ENCODE results near the gene FIGN.

FIGN gene

GRCh38 chr2:163572850-163573249 lies 163.0 kb downstream of the FIGN start:
- Histone ChIP-seq H3K36me3 (ENCODE audit: control insufficient read depth in 4 of 4, insufficient read depth in 4 of 4, low read length in 3 of 4) (no peaks in the 10 kb centered on the region), H3K27me3 (replicated peaks in 2 of 5; ENCODE audit: control insufficient read depth in 4 of 5, insufficient read depth in 5 of 5, low read length in 4 of 5) (no peaks in the 10 kb centered on the region), H3K9me3 (ENCODE audit: control extremely low read depth in 1 of 5, control insufficient read depth in 4 of 5, insufficient read depth in 2 of 5, low read depth in 1 of 5, low read length in 4 of 5) (no peaks in the 10 kb centered on the region), H3K27ac (ENCODE audit: insufficient read depth in 1 of 2, low read depth in 1 of 2, low read length in 2 of 2, poor library complexity in 1 of 2, severe bottlenecking in 2 of 2) (no peak overlapping the region), H3K4me1 (ENCODE audit: control extremely low read depth in 1 of 4, control insufficient read depth in 4 of 4, insufficient read depth in 4 of 4, low read length in 3 of 4) (no peaks in the 10 kb centered on the region), H3K4me3 (ENCODE audit: control insufficient read depth in 1 of 7, extremely low read depth in 1 of 7, insufficient read depth in 4 of 7, low read depth in 2 of 7, low read length in 6 of 7) (no peak overlapping the region)
- WGBS (ENCODE audit: insufficient coverage): 96% methylated on average over 3 of the region's 7 CpGs
- POLR2A ChIA-PET: no interaction called here
- CTCF ChIA-PET: interaction anchor here (0.7 kb wide), 1 partner anchor 272 kb away, joined by 3 read pairs; no protein-coding TSS in a partner anchor
- no peak for DNase-seq

GRCh38 chr2:163571423-163572102 lies 164.2 kb downstream of the FIGN start:
- Histone ChIP-seq H3K9me3 (ENCODE audit: control extremely low read depth in 1 of 5, control insufficient read depth in 4 of 5, insufficient read depth in 2 of 5, low read depth in 1 of 5, low read length in 4 of 5) (no peaks in the 10 kb centered on the region), H3K36me3 (ENCODE audit: control insufficient read depth in 4 of 4, insufficient read depth in 4 of 4, low read length in 3 of 4) (no peaks in the 10 kb centered on the region), H3K27ac (ENCODE audit: insufficient read depth in 1 of 2, low read depth in 1 of 2, low read length in 2 of 2, poor library complexity in 1 of 2, severe bottlenecking in 2 of 2) (no peak overlapping the region), H3K27me3 (replicated peaks in 2 of 5; ENCODE audit: control insufficient read depth in 4 of 5, insufficient read depth in 5 of 5, low read length in 4 of 5) (no peaks in the 10 kb centered on the region), H3K4me3 (ENCODE audit: control insufficient read depth in 1 of 7, extremely low read depth in 1 of 7, insufficient read depth in 4 of 7, low read depth in 2 of 7, low read length in 6 of 7) (no peak overlapping the region), H3K4me1 (ENCODE audit: control extremely low read depth in 1 of 4, control insufficient read depth in 4 of 4, insufficient read depth in 4 of 4, low read length in 3 of 4) (no peaks in the 10 kb centered on the region)
- ChIA-PET POLR2A (no interaction called here), CTCF (no interaction called here)
- DNase-seq: no peak
- 96% methylated on average over 5 of the region's 7 CpGs for WGBS (ENCODE audit: insufficient coverage)

GRCh38 chr2:163570391-163570790 lies 165.4 kb downstream of the FIGN start:
- DNase-seq: no peak
- POLR2A ChIA-PET: no interaction called here
- Histone ChIP-seq H3K4me3 (ENCODE audit: control insufficient read depth in 1 of 7, extremely low read depth in 1 of 7, insufficient read depth in 4 of 7, low read depth in 2 of 7, low read length in 6 of 7) (no peak overlapping the region), H3K4me1 (ENCODE audit: control extremely low read depth in 1 of 4, control insufficient read depth in 4 of 4, insufficient read depth in 4 of 4, low read length in 3 of 4) (no peaks in the 10 kb centered on the region), H3K27ac (ENCODE audit: insufficient read depth in 1 of 2, low read depth in 1 of 2, low read length in 2 of 2, poor library complexity in 1 of 2, severe bottlenecking in 2 of 2) (no peak overlapping the region), H3K36me3 (ENCODE audit: control insufficient read depth in 4 of 4, insufficient read depth in 4 of 4, low read length in 3 of 4) (no peaks in the 10 kb centered on the region), H3K27me3 (replicated peaks in 2 of 5; ENCODE audit: control insufficient read depth in 4 of 5, insufficient read depth in 5 of 5, low read length in 4 of 5) (no peaks in the 10 kb centered on the region), H3K9me3 (ENCODE audit: control extremely low read depth in 1 of 5, control insufficient read depth in 4 of 5, insufficient read depth in 2 of 5, low read depth in 1 of 5, low read length in 4 of 5) (no peaks in the 10 kb centered on the region)
- WGBS (ENCODE audit: insufficient coverage): 100% methylated on average over 1 of the region's 3 CpGs
- CTCF ChIA-PET: no interaction called here

- DNase-seq: no peak
- Histone ChIP-seq H3K27me3 (replicated peaks in 2 of 5; ENCODE audit: control insufficient read depth in 4 of 5, insufficient read depth in 5 of 5, low read length in 4 of 5) (no peaks in the 10 kb centered on the region), H3K9me3 (ENCODE audit: control extremely low read depth in 1 of 5, control insufficient read depth in 4 of 5, insufficient read depth in 2 of 5, low read depth in 1 of 5, low read length in 4 of 5) (no peaks in the 10 kb centered on the region), H3K4me1 (ENCODE audit: control extremely low read depth in 1 of 4, control insufficient read depth in 4 of 4, insufficient read depth in 4 of 4, low read length in 3 of 4) (no peaks in the 10 kb centered on the region), H3K36me3 (ENCODE audit: control insufficient read depth in 4 of 4, insufficient read depth in 4 of 4, low read length in 3 of 4) (no peaks in the 10 kb centered on the region), H3K27ac (ENCODE audit: insufficient read depth in 1 of 2, low read depth in 1 of 2, low read length in 2 of 2, poor library complexity in 1 of 2, severe bottlenecking in 2 of 2) (no peak overlapping the region), H3K4me3 (ENCODE audit: control insufficient read depth in 1 of 7, extremely low read depth in 1 of 7, insufficient read depth in 4 of 7, low read depth in 2 of 7, low read length in 6 of 7) (no peak overlapping the region)
- ChIA-PET POLR2A (no interaction called here), CTCF (no interaction called here)
- 100% methylated on average over 1 of the region's 1 CpG for WGBS (ENCODE audit: insufficient coverage)
These were observed 170.6 kb downstream of the FIGN start for GRCh38 chr2:163565192-163565591.

GRCh38 chr2:163564236-163564635 lies 171.6 kb downstream of the FIGN start:
- Histone ChIP-seq H3K27ac (ENCODE audit: insufficient read depth in 1 of 2, low read depth in 1 of 2, low read length in 2 of 2, poor library complexity in 1 of 2, severe bottlenecking in 2 of 2) (no peak overlapping the region), H3K9me3 (ENCODE audit: control extremely low read depth in 1 of 5, control insufficient read depth in 4 of 5, insufficient read depth in 2 of 5, low read depth in 1 of 5, low read length in 4 of 5) (no peaks in the 10 kb centered on the region), H3K4me1 (ENCODE audit: control extremely low read depth in 1 of 4, control insufficient read depth in 4 of 4, insufficient read depth in 4 of 4, low read length in 3 of 4) (no peaks in the 10 kb centered on the region), H3K4me3 (ENCODE audit: control insufficient read depth in 1 of 7, extremely low read depth in 1 of 7, insufficient read depth in 4 of 7, low read depth in 2 of 7, low read length in 6 of 7) (no peak overlapping the region), H3K27me3 (replicated peaks in 2 of 5; ENCODE audit: control insufficient read depth in 4 of 5, insufficient read depth in 5 of 5, low read length in 4 of 5) (no peaks in the 10 kb centered on the region), H3K36me3 (ENCODE audit: control insufficient read depth in 4 of 4, insufficient read depth in 4 of 4, low read length in 3 of 4) (no peaks in the 10 kb centered on the region)
- POLR2A ChIA-PET: no interaction called here
- CTCF ChIA-PET: no interaction called here
- no peak for DNase-seq

GRCh38 chr2:163563336-163563735 lies 172.5 kb downstream of the FIGN start:
- WGBS (ENCODE audit: insufficient coverage): 100% methylated on average over 1 of the region's 3 CpGs
- H3K27ac ChIP-seq (ENCODE audit: insufficient read depth in 1 of 2, low read depth in 1 of 2, low read length in 2 of 2, poor library complexity in 1 of 2, severe bottlenecking in 2 of 2): no peak overlapping the region
- H3K27me3 ChIP-seq (replicated peaks in 2 of 5; ENCODE audit: control insufficient read depth in 4 of 5, insufficient read depth in 5 of 5, low read length in 4 of 5): no peaks in the 10 kb centered on the region
- DNase-seq: no peak
- no peaks in the 10 kb centered on the region for H3K9me3 ChIP-seq (ENCODE audit: control extremely low read depth in 1 of 5, control insufficient read depth in 4 of 5, insufficient read depth in 2 of 5, low read depth in 1 of 5, low read length in 4 of 5)
- H3K36me3 ChIP-seq (ENCODE audit: control insufficient read depth in 4 of 4, insufficient read depth in 4 of 4, low read length in 3 of 4): no peaks in the 10 kb centered on the region
- ChIA-PET POLR2A (no interaction called here), CTCF (interaction anchor here (1.5 kb wide), 1 partner anchor 12 kb away, joined by 4 read pairs; no protein-coding TSS in a partner anchor)
- no peak overlapping the region for H3K4me3 ChIP-seq (ENCODE audit: control insufficient read depth in 1 of 7, extremely low read depth in 1 of 7, insufficient read depth in 4 of 7, low read depth in 2 of 7, low read length in 6 of 7)
- no peaks in the 10 kb centered on the region for H3K4me1 ChIP-seq (ENCODE audit: control extremely low read depth in 1 of 4, control insufficient read depth in 4 of 4, insufficient read depth in 4 of 4, low read length in 3 of 4)

- ChIA-PET POLR2A (no interaction called here), CTCF (interaction anchor here (0.7 to 1.0 kb wide), 2 partner anchors 32 to 209 kb away, joined by 3 read pairs; no protein-coding TSS in a partner anchor)
- Histone ChIP-seq H3K4me3 (ENCODE audit: control insufficient read depth in 1 of 7, extremely low read depth in 1 of 7, insufficient read depth in 4 of 7, low read depth in 2 of 7, low read length in 6 of 7) (no peak overlapping the region), H3K9me3 (ENCODE audit: control extremely low read depth in 1 of 5, control insufficient read depth in 4 of 5, insufficient read depth in 2 of 5, low read depth in 1 of 5, low read length in 4 of 5) (no peaks in the 10 kb centered on the region), H3K36me3 (ENCODE audit: control insufficient read depth in 4 of 4, insufficient read depth in 4 of 4, low read length in 3 of 4) (no peaks in the 10 kb centered on the region), H3K4me1 (ENCODE audit: control extremely low read depth in 1 of 4, control insufficient read depth in 4 of 4, insufficient read depth in 4 of 4, low read length in 3 of 4) (no peaks in the 10 kb centered on the region), H3K27me3 (replicated peaks in 2 of 5; ENCODE audit: control insufficient read depth in 4 of 5, insufficient read depth in 5 of 5, low read length in 4 of 5) (no peaks in the 10 kb centered on the region), H3K27ac (ENCODE audit: insufficient read depth in 1 of 2, low read depth in 1 of 2, low read length in 2 of 2, poor library complexity in 1 of 2, severe bottlenecking in 2 of 2) (no peak overlapping the region)
- WGBS (ENCODE audit: insufficient coverage): 100% methylated on average over 7 of the region's 8 CpGs
- DNase-seq: no peak
These were observed 177.4 kb downstream of the FIGN start for GRCh38 chr2:163558251-163559021.
